ENCODE data around the gene KDM7A.

KDM7A gene

DNA sequence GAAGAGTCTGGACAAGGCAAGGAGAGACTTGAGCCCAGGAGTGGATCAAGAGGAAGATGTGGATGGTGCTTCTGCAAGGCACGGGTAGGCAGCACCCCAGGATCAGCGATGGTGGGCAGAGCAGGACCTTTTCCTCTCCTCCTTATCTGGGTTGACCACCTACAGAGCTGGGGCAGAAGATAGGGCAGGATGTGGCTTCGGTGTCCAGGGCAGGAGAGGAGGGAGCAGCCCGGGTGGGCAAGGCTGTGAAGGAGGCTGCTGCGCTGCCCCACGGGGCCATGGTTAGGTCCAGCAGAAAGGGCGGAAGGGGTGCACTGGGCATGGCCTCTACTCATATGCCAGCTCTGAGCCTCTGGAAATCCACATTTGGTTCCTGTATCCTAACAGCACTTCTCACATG lies 94.0 kb downstream of the KDM7A start:
- no peak for DNase-seq (ENCODE audit: low spot score)

- no peak for DNase-seq (ENCODE audit: low spot score)
Measured at GRCh38 chr7:140081774-140082425, 94.9 kb downstream of the KDM7A start.

- DNase-seq (ENCODE audit: low spot score): no peak
Measured at GRCh38 chr7:140080919-140081318, 95.9 kb downstream of the KDM7A start.

GRCh38 chr7:140079121-140079536 lies 97.7 kb downstream of the KDM7A start:
- peak; percentile 28 for DNase-seq (ENCODE audit: low spot score)

DNA sequence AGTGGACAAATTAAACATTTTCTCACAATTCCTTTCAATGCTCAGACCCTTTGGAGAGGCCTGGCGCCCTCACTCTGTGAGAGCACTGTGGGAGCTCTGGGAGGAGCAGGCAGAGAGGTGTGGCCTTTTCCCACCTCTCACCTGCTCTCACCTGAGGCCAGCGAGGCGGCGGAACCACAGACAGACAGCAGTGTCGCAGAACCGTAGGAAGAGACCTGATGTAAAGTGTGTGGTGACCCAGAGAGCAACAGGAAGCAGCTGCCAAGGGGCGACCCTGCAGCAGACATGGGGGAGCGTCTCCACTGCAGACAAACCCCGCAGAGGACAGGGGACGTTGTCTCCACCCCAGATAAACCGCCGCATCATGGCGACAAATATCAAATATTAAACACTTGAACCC lies 98.4 kb downstream of the KDM7A start:
- DNase-seq (ENCODE audit: low spot score): no peak

DNA sequence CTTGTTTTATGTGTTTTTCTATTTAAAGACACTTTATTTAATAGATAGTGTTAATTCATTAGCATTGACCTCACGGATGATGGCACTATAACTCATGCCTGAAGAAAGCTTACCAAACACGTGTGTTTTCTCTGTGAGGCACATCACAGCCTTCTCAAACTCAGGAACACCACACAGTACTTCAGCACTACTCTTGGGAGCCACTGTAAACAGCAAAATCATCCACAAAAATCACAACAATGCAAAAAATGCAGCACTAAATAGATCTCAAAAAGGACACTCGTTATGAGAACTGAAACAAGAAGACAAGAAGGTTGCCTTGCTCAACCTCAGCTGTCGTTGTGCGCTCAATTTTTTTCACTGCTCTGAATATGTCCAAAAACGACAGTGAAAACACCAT lies 102.0 kb downstream of the KDM7A start:
- peak; percentile 11 for DNase-seq (ENCODE audit: low spot score)

- no peak for DNase-seq (ENCODE audit: low spot score)
Measured at GRCh38 chr7:140070546-140070945, 106.2 kb downstream of the KDM7A start.

GRCh38 chr7:140069298-140069949 lies 107.4 kb downstream of the KDM7A start:
- DNase-seq (ENCODE audit: low spot score): no peak

GRCh38 chr7:140068033-140068432 lies 108.8 kb downstream of the KDM7A start:
- DNase-seq (ENCODE audit: low spot score): no peak

GRCh38 chr7:140067052-140067451 lies 109.7 kb downstream of the KDM7A start:
- no peak for DNase-seq (ENCODE audit: low spot score)

DNA sequence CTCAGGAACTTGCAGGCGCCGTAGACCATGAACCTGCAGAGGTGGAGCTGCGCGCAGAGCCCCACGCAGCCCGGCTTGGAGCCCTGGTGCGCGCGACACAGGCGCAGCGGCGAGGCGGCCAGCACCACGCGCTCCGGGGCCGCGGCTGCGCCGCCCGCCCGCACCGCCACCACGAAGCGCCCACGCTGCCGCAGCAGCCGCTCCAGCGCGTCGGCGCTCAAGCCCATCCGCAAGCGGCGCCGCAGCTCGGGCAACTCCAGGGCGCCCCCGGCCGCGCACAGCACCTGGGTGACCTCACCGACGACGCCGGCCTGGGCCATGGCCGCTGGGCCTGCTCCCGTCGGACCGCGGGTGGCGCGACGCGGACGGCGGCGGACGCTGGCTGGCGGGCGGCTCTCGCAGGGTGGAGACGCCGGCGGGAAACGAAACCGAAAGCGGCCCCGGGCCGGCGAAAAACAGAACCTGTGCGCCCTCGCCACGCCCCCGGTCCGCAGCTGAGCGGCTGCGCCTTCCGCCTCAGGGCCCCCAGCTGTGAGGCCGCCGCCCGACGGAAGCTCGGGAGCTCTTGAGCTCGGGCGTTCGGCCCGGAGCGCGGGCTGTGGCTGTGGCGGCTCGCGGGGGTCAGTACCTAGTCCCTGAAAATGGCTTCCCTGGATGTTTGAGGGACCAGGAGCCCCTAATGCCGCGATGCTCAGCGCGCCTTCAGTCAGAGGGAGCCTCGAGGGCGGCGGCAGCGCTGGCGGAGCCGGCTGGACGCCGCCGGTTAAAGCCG lies 114.1 kb downstream of the KDM7A start, which contains the start of gene PARP12:
PARP12 (minus strand) TSS at position 424 of the 772 bp plus-strand sequence; CDS start at position 320, 104 bp downstream.
- peak; percentile 75 for DNase-seq (ENCODE audit: low spot score)

DNA sequence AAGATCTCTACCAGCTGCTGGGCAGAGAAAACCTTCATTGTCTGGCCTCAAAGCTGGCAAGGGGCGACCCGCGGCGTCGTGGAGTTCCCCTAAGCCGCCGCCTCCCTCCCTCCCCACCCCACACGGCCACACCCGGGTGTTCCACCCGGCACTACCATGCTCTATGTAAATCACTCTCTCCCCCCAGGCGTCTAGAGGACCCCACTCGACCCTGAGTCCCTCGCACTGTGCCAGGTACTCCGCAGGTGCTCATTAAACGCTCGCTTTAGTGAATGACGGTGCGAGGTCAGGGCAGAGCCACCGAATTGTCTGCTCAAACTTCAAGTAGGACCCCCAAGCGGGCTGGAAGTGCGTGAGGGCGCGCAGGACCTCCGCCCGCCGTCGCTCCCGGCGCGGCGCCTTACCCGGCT lies 114.7 kb downstream of the KDM7A start:
- DNase-seq (ENCODE audit: low spot score): no peak

GRCh38 chr7:140061607-140061930 lies 115.2 kb downstream of the KDM7A start:
- DNase-seq (ENCODE audit: low spot score): no peak

- no peak for DNase-seq (ENCODE audit: low spot score)
Measured at GRCh38 chr7:140060788-140061606, 115.8 kb downstream of the KDM7A start.

DNA sequence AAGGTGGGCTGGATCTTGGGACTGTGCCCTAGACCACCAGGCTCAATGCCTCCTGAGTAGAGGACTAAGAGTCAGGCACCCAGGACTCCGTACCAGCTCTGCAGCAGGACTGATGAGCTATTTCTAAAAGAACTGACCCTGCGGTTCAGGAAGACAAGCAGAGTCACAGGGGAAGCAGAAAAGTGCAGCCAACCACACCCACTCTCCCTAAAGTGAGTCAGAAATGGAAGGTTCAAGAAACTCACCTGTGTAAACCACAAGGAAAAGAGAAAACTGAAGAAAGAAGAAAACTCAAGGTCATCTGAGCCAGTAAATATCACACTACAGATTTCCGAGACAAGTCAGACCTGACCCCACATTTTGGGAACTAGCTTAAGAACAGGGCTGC lies 116.5 kb downstream of the KDM7A start:
- DNase-seq (ENCODE audit: low spot score): no peak

GRCh38 chr7:140059273-140060242 lies 117.2 kb downstream of the KDM7A start:
- peak; percentile 83 for DNase-seq (ENCODE audit: low spot score)

- DNase-seq (ENCODE audit: low spot score): no peak
Measured at GRCh38 chr7:140058517-140058916, 118.3 kb downstream of the KDM7A start.

DNA sequence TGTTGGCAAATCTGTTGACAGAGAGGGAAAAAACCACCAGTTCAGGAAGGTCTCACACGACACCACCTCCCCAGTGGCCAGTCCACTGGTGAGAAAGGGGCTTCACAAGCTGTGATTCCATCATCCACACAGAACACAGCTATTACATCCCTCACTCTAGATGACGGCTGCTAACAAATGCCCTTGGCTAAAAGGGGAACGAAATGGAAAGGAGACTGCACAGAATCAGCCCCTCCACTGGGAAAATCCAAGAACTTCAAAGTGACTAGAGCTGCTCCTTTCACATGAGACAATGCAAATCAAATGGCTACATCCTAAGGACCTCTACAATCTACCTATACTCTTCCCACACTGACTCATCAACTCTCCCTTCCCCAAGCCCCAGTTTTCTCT lies 119.6 kb downstream of the KDM7A start:
- DNase-seq (ENCODE audit: low spot score): no peak

- DNase-seq (ENCODE audit: low spot score): no peak
Measured at GRCh38 chr7:140056431-140057142, 120.2 kb downstream of the KDM7A start.

GRCh38 chr7:140055833-140056232 lies 121.0 kb downstream of the KDM7A start:
- DNase-seq (ENCODE audit: low spot score): no peak
